ENCODE results near the gene TAMALIN. TPM values are rescaled to one million over a fixed set of nuclear protein-coding genes. Genes with fewer than 3 reads are reported as not detected.

The TAMALIN gene
- total RNA-seq, 1 experiment from 2014 or later: 1.2 TPM

DNA sequence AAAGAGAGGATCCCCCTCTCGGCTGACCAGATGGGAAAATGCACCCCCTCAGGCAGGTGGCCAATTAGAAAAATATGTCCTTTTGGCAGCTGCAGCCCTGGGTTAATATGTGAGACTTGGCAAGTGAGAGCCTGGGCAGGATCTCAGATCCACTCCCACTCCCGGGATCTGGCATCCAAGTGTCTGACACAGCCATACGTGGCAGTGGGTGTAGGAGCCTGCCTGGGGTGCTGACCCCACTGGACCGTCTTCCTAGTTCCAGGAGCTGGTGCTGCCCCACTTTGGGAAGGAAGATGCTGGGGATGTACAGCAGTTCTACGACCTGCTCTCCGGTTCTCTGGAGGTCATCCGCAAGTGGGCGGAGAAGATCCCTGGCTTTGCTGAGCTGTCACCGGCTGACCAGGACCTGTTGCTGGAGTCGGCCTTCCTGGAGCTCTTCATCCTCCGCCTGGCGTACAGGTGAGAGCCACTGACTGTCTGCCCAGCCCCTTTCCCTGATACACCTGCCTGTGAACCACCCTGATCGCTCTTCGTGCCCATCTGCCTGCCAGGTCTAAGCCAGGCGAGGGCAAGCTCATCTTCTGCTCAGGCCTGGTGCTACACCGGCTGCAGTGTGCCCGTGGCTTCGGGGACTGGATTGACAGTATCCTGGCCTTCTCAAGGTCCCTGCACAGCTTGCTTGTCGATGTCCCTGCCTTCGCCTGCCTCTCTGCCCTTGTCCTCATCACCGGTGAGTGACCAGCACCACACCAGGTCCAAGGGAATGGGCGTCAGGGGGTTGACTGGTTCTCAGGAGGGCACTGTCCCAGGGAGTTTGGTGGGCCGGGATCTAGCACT is 50.3 kb downstream of the TAMALIN start:
- Mint-ChIP-seq H3K9me3 (no peaks in the 10 kb centered on the region), H3K36me3 (ENCODE audit: insufficient read depth in 1 of 3, low read depth in 3 of 3) (peaks cover 0 to 29% (median 28%) of the 10 kb centered on the region in 3 experiments; a peak in 5 of 7 replicates), H3K4me1 (peaks cover 5 to 10% of the 10 kb centered on the region in 2 experiments), H3K4me3 (no peak overlapping the region; a peak in 1 of 5 replicates), H3K27me3 (ENCODE audit: low read depth) (peaks cover 12% of the 10 kb centered on the region), H3K27ac (no peak overlapping the region)
- no peak overlapping the region; the same call in 1 of the 2 replicates for H3K14ac ChIP-seq (ENCODE audit: insufficient read depth, low read length)
- no peak overlapping the region for H3K4ac ChIP-seq (ENCODE audit: low read depth, low read length)
- H3K4me2 ChIP-seq (ENCODE audit: insufficient read depth, insufficient read length, low read length): no peak overlapping the region
- H3K56ac ChIP-seq (ENCODE audit: insufficient read length, low read depth, low read length): no peak overlapping the region
- no peak overlapping the region for H3K23ac ChIP-seq (ENCODE audit: insufficient read length, low read depth, low read length)
- no peaks in the 10 kb centered on the region for H3K79me1 ChIP-seq (ENCODE audit: insufficient read depth, low read depth, low read length, poor library complexity, severe bottlenecking)
- no peak overlapping the region for H4K5ac ChIP-seq (ENCODE audit: insufficient read length, low read depth, low read length)
- TF ChIP-seq CTCF (conservative IDR thresholded peaks at IDR 0.05): no peak
- no peak overlapping the region for H4K91ac ChIP-seq (ENCODE audit: insufficient read length, low read depth, low read length)
- H4K20me1 ChIP-seq (ENCODE audit: control insufficient read depth, insufficient read depth, insufficient read length): no peaks in the 10 kb centered on the region
- H2BK15ac ChIP-seq (ENCODE audit: low read depth, low read length): no peak overlapping the region
- no peaks in the 10 kb centered on the region for H3K9me3 ChIP-seq (ENCODE audit: control insufficient read depth, low read depth, low read length)
- no peak overlapping the region for H3T11ph ChIP-seq (ENCODE audit: low read length)
- no peak for DNase-seq
- H2BK12ac ChIP-seq (ENCODE audit: insufficient read length, low read depth, low read length): no peak overlapping the region
- H3K27me3 ChIP-seq (ENCODE audit: insufficient read depth, low read length): no peaks in the 10 kb centered on the region; the same call in 1 of the 2 replicates
- H4K8ac ChIP-seq (replicated peaks; ENCODE audit: insufficient read length, low read depth, low read length): no peak overlapping the region
- no peaks in the 10 kb centered on the region for H3K23me2 ChIP-seq (ENCODE audit: insufficient read length, low read depth, low read length, poor library complexity, severe bottlenecking)
- no peak overlapping the region for H3K18ac ChIP-seq (ENCODE audit: insufficient read length, low read depth, low read length)
- H3K79me2 ChIP-seq (ENCODE audit: insufficient read depth, low read length): no peaks in the 10 kb centered on the region
- H3K4me1 ChIP-seq (ENCODE audit: insufficient read depth, low read length): no peaks in the 10 kb centered on the region; the same call in 1 of the 2 replicates
- H2BK20ac ChIP-seq (ENCODE audit: low read depth, low read length, poor library complexity, severe bottlenecking): no peak overlapping the region
- no peak overlapping the region for H2AK5ac ChIP-seq (ENCODE audit: insufficient read length, low read length)
- H3K27ac ChIP-seq (ENCODE audit: insufficient read length, low read depth, low read length): no peak overlapping the region
- WGBS (ENCODE audit: extremely low coverage, insufficient read length, low lambda C conversion rate): no CpG with 5 or more reads among the region's 23 CpGs
- no peak overlapping the region for H2AFZ ChIP-seq (ENCODE audit: low read length)
- H2BK120ac ChIP-seq (ENCODE audit: low read depth, low read length, poor library complexity, severe bottlenecking): no peak overlapping the region
- H3K9ac ChIP-seq (ENCODE audit: extremely low read depth, insufficient read length, low read length): no peak overlapping the region
- no peak overlapping the region for H2BK5ac ChIP-seq (ENCODE audit: insufficient read length, low read length)
